Fibroblast of skin of back (primary cell): ENCODE data around the gene CEP78.
A peak's percentile ranks its signal among the peaks of the same experiment; 100 is the strongest.

Experiments used
- DNase-seq: peaks from one replicate; pipeline ENCODE4 v3.0.0-alpha.2; 2013

Gene CEP78

DNA sequence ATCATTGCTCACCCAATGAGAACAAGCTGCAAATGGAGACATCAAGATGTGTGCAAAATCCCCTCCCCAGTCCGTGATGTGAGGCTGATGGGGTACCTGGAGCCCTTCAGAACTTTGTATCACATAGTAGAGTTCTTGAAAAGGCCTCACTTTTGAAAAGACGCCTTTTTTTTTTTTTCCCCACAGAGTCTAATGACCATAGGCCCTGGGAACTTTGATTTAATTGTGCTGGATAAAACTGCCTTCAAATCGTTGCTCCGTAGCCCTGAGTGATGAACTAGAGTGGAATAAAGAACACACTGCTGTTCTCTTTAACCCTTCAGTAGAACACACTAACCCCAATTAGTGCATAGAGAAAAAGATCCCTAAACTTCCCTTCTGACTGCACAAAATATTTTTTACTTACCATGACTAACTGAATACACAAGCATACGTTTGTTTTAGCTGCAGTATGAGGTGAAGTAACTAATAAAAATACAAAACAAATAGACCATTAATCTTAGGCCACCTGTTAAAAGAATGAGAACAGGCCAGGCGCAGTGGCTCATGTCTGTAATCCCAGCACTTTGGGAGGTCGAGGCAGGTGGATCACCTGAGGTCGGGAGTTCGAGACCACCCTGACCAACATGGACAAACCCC is 76.1 kb downstream of the CEP78 start:
- DNase-seq, result no peak

DNA sequence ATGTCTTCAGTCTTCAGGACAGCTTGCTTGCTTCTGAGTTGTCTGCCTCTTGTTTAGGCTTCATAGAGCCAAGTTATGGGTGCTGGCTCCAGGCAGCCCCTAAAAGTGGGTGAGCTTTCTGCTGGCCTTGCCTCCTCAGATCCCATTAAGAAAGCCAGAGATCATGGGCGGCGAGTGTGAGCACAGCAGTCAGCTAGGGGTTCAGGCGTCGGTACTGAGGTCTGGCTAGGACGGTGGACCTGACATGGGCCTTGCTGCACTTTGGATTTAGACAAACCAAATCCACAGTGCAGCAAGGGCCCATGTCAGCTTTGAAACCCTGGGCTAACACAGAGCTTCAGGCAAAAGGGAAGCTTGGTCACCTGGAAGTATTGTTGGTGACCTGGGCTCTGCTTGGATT is 78.7 kb downstream of the CEP78 start:
- DNase-seq, result no peak

DNA sequence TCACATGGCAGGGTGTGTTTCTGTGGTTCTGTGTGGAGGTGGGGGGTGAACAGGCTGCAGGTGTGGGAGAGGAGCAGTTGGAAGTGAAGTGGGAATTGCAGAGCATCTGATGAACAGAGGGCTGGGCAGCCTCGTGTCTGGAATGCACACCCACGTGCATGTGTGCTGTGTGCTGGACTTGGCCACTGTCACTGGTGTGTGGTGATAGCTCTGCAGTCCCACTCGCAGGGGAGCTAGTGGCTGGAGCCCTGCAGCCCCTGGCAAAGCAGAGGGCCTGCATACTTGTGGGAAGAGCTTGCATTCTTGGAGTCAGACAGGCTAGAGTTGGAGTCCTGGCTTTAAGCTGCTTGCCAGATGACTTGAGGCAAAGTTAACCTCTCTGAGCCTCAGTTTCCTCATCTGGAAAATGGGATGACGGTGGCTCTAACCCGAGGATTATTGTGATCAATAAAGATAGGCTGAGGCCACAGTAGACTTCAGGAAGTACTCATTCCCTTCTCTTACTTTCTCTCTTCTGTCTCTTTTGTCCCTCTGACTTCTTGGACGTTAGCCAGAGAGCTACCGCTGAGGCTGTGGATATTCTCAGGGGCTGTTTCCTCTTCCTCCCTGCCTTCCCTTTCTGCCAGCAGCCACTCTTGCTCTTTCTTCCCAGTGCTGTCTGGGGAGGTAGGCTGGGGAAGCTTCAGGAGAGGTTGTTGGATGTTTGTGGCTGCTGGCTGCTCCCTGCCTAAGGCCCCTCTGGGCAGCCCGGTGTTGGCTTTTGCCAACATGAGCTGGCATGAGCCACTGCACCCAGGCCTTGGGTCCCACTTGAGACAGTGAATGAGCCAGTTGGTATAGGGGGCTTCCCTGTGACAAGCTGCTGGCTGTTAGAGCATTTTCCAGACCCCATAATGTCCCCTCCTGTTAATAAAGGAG is 79.3 kb downstream of the CEP78 start:
- peak; percentile 53 for DNase-seq

DNA sequence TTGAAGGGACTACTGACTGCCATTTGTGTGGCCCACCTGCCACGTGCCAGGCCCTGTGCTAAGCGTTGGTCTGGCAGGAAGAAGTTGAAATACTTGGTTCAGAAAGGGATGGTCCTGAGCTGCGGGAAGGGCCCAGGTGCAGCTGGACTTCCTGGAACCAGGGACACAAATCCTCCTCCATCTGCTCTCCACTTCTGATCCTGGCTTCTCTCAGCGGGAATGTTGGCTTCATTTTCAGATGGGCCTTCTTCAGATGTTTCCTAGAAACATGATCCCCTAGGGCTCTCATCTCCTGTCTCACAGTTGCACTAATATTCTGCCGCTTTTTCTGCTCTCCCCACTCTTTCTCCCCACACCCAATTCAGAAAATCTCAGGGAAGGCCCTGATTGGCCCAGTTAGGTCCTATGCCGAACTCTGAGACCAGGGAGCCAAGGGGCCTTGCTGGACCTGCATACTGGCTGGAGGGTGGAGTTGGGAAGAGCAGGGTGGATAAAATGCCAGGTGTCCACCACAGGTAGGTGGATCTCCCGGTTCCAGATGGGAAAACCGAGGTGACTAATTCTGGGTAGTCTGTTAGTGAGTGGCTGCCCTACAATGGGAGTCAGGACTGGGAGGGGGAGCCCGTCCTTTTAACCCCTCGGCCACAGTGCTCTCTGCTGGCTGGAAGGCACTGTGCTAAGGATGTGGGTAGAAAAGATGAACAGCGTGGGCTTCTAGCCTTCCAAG is 80.5 kb downstream of the CEP78 start:
- DNase-seq, result no peak

DNA sequence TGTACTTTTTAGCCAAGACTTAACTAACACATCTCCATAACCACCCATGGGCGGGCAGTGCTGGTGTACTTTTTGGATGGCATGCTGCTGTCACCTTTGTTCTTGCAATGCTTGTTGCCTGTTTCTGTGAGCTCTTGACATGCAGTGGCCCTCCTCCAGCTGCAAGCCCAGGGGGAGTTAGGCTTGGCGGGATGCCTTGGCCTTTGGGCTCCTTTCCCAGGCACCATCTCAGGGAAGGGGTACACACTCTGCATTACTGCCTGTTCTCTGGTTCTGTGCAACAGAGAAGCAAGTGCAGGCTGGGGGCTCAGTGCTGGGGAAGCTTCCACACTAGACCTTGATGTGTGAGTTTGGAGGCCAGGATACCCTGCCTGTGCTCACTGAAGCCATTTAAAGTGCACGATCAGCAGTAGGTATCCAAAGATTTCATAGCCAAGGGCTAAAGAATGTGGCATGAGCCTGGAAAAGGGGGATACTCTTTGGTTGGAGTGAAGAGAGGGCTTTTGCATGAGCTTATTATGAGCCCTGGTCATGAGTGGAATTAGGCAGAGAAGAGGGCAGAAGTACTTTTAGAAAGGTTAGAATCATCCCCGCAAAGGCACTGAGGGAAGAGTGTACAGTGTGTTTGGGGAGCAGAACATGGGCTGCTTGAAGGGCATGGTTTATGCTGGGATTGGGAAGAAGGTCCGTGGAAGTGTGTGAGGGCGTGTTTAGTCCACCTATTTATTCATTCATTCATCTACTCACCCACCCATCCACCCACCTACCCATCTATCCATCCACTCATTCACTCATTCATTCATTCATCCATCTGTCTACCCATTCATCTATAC is 83.5 kb downstream of the CEP78 start:
- no peak for DNase-seq

DNA sequence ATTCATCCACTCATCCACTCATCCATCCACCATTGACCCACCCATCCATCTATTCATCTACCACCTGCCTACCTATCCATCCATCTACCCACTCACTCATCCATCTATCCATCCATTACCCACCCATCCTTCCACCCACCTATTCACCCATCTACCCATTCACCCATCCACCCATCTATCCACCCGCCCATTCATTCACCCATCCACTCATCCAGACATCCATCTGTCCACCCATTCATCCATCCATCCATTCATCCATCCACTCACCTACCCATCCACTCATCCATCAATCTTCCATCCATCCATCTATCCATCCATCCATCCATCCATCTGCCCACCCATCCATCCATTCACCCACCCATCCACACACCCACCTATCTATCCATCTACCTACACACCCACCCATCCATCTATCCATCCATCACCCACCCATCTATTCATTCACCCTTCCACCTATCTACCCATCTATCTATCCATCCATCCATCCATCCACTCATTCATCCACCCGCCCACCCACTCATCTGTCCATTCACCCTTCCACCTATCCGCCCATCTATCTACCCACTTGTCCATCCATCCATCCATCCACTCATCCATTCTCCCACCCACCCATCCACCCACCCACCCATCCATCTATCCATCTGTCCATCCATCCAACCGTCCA is 84.3 kb downstream of the CEP78 start:
- DNase-seq, result no peak

DNA sequence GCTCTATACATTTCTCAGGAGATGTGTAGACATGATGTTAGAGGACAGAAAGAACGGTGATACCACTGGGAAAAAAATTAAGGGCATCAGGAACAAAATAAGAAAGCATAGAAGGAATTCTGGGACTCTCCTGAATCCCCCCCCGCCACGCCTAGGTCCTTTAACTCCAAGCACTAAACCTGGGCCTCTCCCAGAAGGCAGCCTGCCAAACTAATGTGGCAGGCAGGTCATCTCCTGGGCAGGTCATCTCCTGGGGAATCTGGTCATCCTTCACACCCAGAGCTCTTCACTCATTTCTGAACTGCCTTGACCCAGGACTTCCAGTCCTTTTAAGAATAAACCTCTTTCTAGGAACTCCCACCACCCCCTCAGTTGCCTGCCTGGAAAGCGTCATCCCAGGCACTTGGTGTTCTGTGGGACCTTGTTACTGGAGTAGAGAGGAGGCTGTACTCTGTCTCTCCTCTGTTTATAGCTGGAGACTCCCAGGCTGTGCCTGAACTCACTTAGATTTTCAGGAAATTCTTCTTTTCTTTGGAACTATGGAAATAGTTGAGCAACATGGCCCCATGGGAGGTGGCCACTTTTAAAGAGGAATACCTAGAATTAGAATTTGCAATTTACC is 85.1 kb downstream of the CEP78 start:
- DNase-seq, result no peak

DNA sequence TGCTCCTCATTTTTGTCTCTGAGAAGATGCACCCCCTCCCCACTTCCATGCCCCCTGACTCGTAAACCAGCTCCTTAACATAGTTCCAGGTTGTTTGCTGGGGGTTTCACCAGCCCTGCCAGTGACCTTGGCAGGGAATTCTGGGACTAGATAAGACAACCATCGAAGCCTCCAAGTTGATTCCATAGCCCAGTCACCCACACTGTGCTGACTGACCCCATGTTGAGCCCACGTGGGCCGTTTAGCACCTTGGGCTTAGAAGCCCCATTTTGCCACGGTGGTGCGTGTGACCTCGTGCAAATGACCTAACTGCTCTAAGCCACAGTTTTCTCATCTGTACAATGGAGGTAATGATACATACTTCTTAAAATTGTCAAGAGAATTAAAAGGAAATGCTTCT is 85.6 kb downstream of the CEP78 start:
- DNase-seq, result no peak

DNA sequence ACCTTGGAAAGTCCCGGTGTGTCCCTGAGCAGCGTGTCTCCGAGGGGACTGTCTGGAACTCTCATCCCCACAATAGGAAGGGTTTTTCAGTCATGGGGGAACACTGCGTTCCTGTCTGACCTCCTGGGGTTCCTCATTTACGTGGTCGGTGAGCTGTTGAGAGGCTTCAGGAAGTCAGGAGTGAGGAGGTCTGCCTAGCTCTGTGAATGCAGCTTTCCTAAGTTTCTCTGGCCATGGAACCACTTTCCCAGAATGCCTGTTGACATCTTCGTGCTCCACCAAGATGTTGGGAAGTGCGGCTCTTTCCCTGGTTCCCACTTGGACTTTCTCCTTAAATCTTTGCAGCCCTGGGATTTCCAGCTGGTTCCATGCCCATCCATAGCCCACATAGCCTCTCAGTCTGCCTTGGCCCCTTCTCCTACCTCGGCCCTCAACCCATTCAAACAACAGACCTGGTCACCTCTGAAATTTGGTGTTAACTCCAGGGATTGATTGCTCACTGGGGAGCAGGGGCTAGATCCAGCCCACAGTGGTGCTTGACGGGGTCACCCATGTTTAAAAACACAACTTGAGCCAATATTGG is 88.3 kb downstream of the CEP78 start:
- DNase-seq, result no peak

DNA sequence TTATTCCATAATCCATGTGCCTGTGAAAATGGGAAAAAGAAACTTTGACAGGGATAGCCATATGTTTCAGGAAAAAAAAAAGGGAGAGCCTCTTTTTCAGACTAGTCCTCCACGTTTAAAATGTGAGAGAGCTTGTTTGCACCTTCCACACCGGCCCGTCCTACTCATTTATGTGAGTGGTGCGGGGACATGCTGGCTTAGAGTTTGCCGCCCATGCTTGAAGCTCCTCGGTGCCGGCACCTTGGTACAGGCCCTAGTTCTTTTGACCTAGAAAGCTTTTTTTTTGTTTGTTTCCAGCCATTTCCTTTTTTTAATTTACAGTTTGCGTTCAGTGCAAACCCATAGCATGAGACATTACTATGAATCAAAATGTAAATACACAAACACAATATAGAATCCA is 88.8 kb downstream of the CEP78 start:
- DNase-seq, result no peak

DNA sequence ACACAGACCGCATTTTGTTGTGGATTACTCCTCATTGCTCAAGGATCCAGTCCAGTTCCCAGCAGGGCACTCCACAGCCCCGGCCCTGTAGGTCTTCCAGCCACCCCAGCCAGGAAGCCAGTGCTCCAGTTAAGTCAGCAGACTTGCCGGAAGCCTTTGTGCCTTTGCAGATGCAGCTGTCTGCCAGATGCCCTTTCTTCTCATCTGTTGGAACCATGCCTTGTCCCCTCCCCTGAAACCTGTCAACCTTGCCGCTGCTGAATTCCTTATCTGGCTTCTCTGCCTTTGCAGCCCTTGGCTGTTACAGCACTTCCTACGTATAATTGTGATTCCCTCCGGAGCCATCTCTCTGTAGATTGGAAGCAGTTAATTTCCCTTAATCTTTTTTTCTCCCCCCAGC is 89.5 kb downstream of the CEP78 start:
- DNase-seq, result peak; percentile 23

DNA sequence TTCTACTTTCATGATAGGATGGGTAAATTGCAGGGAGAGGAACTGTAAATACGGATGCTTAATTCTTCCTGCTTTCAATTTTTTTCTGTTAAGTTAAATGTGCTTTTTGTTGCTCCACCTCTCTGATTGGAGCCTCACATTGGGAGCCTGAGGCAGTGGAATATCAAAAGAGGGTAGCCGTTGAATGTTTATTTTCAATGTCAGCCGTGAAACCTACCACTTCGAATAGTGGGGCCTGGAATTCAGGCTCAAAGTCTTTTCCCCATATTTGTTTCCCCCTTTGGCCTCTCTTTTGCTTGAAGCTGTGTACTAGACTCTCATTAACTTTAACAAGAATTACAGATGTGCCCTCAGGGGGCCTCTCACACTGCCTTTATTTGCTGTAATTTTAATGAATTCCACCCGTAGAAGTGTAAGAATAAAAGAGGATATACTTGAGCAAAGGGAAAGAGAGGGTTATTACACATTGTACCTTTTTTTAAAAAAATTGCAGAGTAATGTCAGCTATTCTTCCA is 90.0 kb downstream of the CEP78 start:
- DNase-seq, result no peak

DNA sequence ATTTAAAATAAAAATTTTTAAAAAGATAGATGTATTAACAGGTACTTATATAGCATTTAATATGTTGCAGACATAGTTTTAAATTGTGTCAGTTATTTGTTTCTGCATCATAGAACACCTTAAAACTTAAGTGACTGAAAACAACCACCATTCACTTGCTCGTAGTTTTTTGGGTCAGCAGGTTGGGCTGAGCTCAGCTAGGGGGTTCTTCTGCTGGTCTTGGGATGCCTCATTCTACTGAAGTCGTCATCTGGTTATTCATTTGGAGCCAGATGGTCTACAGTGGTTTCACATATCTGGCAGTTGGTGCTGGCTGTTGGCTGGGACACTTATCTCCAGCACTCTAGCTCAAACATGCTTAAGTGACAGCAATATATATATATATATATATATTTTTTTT is 90.7 kb downstream of the CEP78 start:
- DNase-seq, result no peak
